ENCODE measurements around the gene PRRC2A.

Gene PRRC2A

DNA sequence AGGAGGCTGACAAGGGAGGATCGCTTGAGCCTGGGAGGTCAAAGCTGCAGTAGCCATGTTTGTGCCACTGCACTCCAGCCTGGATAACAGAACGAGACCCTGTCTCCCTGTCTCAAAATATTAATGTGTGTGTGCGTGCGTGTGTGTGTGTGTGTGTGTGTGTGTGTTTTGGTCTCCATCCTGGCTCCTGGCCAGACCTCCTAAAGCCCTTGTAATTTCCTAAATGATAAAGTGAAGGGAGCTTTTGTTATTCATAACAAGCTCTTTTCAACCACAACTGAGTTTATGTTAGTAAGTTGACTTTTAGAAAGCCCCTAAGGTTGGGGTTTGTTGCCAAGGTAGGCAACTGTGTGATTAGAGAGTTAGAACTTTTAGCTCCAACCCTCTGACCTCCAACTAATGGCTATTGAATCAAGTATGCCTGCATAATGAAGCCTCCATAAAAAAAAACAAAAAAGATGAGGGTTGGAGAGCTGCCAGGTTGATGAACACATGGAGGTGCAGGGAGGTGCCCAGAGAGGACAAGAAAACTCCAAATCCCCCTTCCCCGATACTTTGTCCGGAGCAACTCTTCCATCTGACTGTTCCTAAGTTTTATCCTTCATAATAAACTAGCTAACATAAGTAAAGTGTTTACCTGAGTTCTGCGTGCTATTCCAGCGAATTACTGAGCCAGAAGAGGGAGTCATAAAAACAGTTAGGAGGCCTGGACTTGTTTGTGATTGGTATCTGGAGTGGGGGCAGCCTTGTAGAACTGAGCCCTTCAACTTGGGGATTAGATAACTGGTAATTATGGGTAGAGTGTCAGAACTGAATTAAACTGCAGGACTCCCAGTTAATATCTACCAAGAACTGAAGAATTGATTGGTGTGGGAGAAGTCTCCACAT, 10.8 kb upstream of the PRRC2A start:
- TF ChIP-seq CTCF (IDR thresholded peaks at IDR 0.05; ENCODE audit: insufficient read depth, low read depth, low read length, missing control alignments), result no peak
- no peak for DNase-seq (ENCODE audit: low read depth)
- no peak overlapping the region for H3K4me3 ChIP-seq (ENCODE audit: low read depth, low read length)

GRCh38 chr6:31610968-31611367, 9.5 kb upstream of the PRRC2A start:
- no peak overlapping the region for H3K4me3 ChIP-seq (ENCODE audit: low read depth, low read length)
- TF ChIP-seq CTCF (IDR thresholded peaks at IDR 0.05; ENCODE audit: insufficient read depth, low read depth, low read length, missing control alignments), result no peak
- DNase-seq (ENCODE audit: low read depth), result no peak

- TF ChIP-seq CTCF (IDR thresholded peaks at IDR 0.05; ENCODE audit: insufficient read depth, low read depth, low read length, missing control alignments), result no peak
- H3K4me3 ChIP-seq (ENCODE audit: low read depth, low read length), result no peak overlapping the region
- no peak for DNase-seq (ENCODE audit: low read depth)
Observed at GRCh38 chr6:31614075-31614619, 6.4 kb upstream of the PRRC2A start.

DNA sequence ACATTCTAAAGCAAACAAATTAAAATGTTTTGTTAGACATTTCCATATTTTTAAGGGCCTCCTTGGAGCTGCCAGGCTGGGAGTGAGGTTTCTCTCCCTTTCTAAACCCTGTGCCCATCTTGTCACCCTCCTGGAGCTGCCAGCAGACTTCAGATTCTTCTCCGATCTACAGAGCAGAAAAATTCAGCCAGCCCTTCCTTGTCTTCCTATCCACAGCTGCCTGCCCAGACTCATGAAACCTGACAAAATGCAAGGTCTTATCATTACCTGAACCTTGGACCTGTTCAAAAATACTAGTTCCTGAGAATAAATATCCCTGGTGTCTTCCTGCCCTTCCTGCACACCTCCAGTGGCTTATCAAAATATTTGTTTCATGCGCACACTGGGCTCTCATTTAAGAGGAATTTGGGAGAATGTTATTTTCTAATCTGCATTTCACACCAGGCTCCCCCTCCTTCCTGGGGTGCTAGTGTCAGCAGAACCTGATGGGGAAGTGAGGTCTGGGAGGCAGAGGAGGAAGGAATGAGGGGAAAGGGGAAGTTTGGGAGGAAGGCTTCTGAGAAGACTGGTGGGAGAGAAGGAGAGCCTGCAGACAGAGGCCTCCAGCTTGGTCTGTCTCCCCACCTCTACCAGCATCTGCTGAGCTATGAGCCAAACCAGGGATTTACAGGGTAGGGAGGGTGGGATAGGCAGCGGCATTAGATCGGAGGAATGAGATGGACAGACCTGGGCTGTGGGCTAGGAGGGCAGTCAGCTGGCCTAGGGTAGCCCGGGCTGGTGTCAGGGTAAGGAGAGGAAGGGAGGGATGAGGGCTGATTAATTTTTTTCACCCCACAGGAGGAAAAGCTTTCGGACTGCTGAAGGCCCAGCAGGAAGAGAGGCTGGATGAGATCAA, 5.6 kb upstream of the PRRC2A start, which contains the start of gene AIF1:
Gene AIF1, plus strand, starts transcription at position 551 of the 895 bp plus-strand sequence. Its CDS starts 96 bp downstream, at position 647.
- no peak within 1 kb of the TSS for H3K4me3 ChIP-seq (ENCODE audit: low read depth, low read length)
- no peak for TF ChIP-seq CTCF (IDR thresholded peaks at IDR 0.05; ENCODE audit: insufficient read depth, low read depth, low read length, missing control alignments)
- no peak for DNase-seq (ENCODE audit: low read depth)

GRCh38 chr6:31615748-31616147, 4.8 kb upstream of the PRRC2A start:
- no peak overlapping the region for H3K4me3 ChIP-seq (ENCODE audit: low read depth, low read length)
- TF ChIP-seq CTCF (IDR thresholded peaks at IDR 0.05; ENCODE audit: insufficient read depth, low read depth, low read length, missing control alignments), result no peak
- no peak for DNase-seq (ENCODE audit: low read depth)

GRCh38 chr6:31617010-31617409, 3.5 kb upstream of the PRRC2A start:
- no peak overlapping the region for H3K4me3 ChIP-seq (ENCODE audit: low read depth, low read length)
- peak; percentile 49 for DNase-seq (ENCODE audit: low read depth)
- no peak for TF ChIP-seq CTCF (IDR thresholded peaks at IDR 0.05; ENCODE audit: insufficient read depth, low read depth, low read length, missing control alignments)

All from GM12865 (cell line).